HG02763 (cell line): ENCODE measurements around the gene ARHGAP18.

Source experiments
- ATAC-seq: cut with Tn5 transposase; IDR thresholded peaks from one replicate; pipeline ENCODE4 v1.9.1; 2021; ENCODE audit warnings: mild to moderate bottlenecking, moderate library complexity; ENCODE audit not compliant: unreplicated experiment

Gene ARHGAP18

GRCh38 chr6:129719692-129720091, 9.7 kb upstream of the ARHGAP18 start:
- no peak for ATAC-seq

- ATAC-seq = no peak
These were observed 7.3 kb upstream of the ARHGAP18 start for GRCh38 chr6:129717277-129717676.

GRCh38 chr6:129713806-129714333, 3.9 kb upstream of the ARHGAP18 start:
- no peak for ATAC-seq

- ATAC-seq = no peak
These were observed 1.3 kb upstream of the ARHGAP18 start for GRCh38 chr6:129711271-129711631.

GRCh38 chr6:129710450-129711270, 683 bp upstream of the ARHGAP18 start:
- no peak for ATAC-seq

- ATAC-seq = peak; percentile 12
These were observed 695 bp downstream of the ARHGAP18 start for GRCh38 chr6:129709196-129709768.

- no peak for ATAC-seq
These were observed 1.3 kb downstream of the ARHGAP18 start for GRCh38 chr6:129708496-129709195.

- ATAC-seq = no peak
These were observed 2.0 kb downstream of the ARHGAP18 start for GRCh38 chr6:129707882-129708495.

- ATAC-seq = no peak
These were observed 2.9 kb downstream of the ARHGAP18 start for GRCh38 chr6:129707028-129707427.

- ATAC-seq = no peak
These were observed 4.8 kb downstream of the ARHGAP18 start for GRCh38 chr6:129705212-129705611.

- no peak for ATAC-seq
These were observed 5.3 kb downstream of the ARHGAP18 start for GRCh38 chr6:129704708-129705107.

- ATAC-seq = no peak
These were observed 8.1 kb downstream of the ARHGAP18 start for GRCh38 chr6:129701721-129702455.

- no peak for ATAC-seq
These were observed 9.3 kb downstream of the ARHGAP18 start for GRCh38 chr6:129700666-129701065.

GRCh38 chr6:129699659-129700058, 10.3 kb downstream of the ARHGAP18 start:
- no peak for ATAC-seq

GRCh38 chr6:129698430-129698829, 11.5 kb downstream of the ARHGAP18 start:
- ATAC-seq = no peak

- ATAC-seq = no peak
These were observed 12.2 kb downstream of the ARHGAP18 start for GRCh38 chr6:129697788-129698187.

GRCh38 chr6:129696843-129697242, 13.1 kb downstream of the ARHGAP18 start:
- no peak for ATAC-seq

GRCh38 chr6:129696028-129696418, 14.0 kb downstream of the ARHGAP18 start:
- ATAC-seq = peak; percentile 11

GRCh38 chr6:129695373-129696027, 14.5 kb downstream of the ARHGAP18 start:
- peak; percentile 66 for ATAC-seq

- ATAC-seq = no peak
These were observed 15.9 kb downstream of the ARHGAP18 start for GRCh38 chr6:129694036-129694435.
